Activated CD8-positive, alpha-beta memory T cell treated with anti-CD3 and anti-CD28 coated beads for 36 hours (primary cell): ENCODE measurements around the gene ZNRD2. TPM values are rescaled to one million over a fixed set of nuclear protein-coding genes. Genes with fewer than 3 reads are reported as not detected.

ENCODE experiments used
- CTCF ChIA-PET: fragments of 350-600 bp; sonication (Branson Sonifier 250); formaldehyde crosslinking; loops from one replicate; lab custom pipeline; 2021; ENCODE audit warnings: antibody characterized with exemption; lab: Charles Lee
- POLR2A ChIA-PET: fragments of 350-600 bp; sonication (Branson Sonifier 250); formaldehyde crosslinking; loops from one replicate; lab custom pipeline; 2021; ENCODE audit warnings: antibody characterized with exemption; lab: Charles Lee
- total RNA-seq, 2 experiments: library from RNA; stranded (reverse); gene quantifications; one replicate each; pipeline ENCODE4 v1.2.3, GENCODE V29; 2021

Gene ZNRD2
- total RNA-seq, 2 experiments from 2014 or later = 76.7 to 78.2 TPM

GRCh38 chr11:65536412-65537295 is 33.6 kb upstream of the ZNRD2 start:
- CTCF ChIA-PET = interaction anchor here (2.0 kb wide), 1 partner anchor 15 kb away, joined by 6 read pairs; no protein-coding TSS in a partner anchor
- POLR2A ChIA-PET = interaction anchor here (0.5 to 0.9 kb wide), 3 partner anchors 9 to 261 kb away, joined by 3 to 4 read pairs (median 3); no protein-coding TSS in a partner anchor

GRCh38 chr11:65537296-65537597 is 33.0 kb upstream of the ZNRD2 start:
- CTCF ChIA-PET = interaction anchor here (1.1 to 2.0 kb wide), 2 partner anchors 10 to 15 kb away, joined by 3 to 6 read pairs; no protein-coding TSS in a partner anchor
- POLR2A ChIA-PET = interaction anchor here (0.9 kb wide), 1 partner anchor 8 kb away, joined by 3 read pairs; no protein-coding TSS in a partner anchor

DNA sequence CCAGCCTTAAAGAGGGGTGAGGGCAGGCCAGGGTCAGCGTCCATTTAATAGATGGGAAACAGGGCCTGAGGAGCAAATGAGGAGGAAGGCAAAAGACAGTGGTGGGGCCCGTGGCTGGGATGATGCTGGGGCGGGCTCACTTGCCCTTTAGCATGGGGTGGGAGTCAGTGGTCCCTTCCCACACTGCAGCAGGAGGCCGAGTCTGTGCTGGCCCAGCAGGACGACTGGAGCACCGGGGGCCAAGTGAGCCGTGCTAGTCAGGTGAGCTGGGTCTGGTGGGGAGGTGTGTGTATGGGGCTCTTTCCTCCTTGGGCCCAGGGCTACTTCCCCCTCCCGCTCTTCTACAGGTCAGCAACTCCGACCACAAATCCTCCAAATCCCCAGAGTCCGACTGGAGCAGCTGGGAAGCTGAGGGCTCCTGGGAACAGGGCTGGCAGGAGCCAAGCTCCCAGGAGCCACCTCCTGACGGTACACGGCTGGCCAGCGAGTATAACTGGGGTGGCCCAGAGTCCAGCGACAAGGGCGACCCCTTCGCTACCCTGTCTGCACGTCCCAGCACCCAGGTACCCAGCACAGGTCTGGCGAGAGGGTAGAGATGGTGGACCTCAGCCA is 32.6 kb upstream of the ZNRD2 start:
- CTCF ChIA-PET = interaction anchor here (1.1 to 2.0 kb wide), 3 partner anchors 10 to 28 kb away, joined by 3 to 6 read pairs (median 3); no protein-coding TSS in a partner anchor
- POLR2A ChIA-PET = interaction anchor here (0.9 kb wide), 1 partner anchor 13 kb away, joined by 3 read pairs; the partner anchor contains the start of gene SCYL1

DNA sequence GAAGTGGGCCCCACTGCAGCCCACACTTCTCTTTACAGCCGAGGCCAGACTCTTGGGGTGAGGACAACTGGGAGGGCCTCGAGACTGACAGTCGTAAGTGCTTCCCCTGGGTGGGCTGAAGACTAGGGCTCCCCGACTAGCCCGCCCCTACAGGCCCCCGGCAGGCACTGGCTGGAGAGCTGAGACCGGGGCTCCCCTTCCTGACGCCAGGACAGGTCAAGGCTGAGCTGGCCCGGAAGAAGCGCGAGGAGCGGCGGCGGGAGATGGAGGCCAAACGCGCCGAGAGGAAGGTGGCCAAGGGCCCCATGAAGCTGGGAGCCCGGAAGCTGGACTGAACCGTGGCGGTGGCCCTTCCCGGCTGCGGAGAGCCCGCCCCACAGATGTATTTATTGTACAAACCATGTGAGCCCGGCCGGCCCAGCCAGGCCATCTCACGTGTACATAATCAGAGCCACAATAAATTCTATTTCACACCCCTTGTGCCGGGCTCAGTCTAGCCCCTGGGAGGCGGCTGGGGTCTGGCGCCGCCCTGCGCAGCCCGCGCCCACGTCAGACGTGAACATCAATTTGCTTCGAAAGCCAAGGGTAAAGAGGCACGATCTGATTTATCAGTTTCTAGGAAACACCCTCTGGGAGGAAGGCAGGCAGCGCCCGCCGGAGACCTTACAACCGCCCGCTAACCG is 31.9 kb upstream of the ZNRD2 start:
- ChIA-PET CTCF (interaction anchor here (1.1 to 2.0 kb wide), 3 partner anchors 9 to 28 kb away, joined by 3 to 6 read pairs (median 3); no protein-coding TSS in a partner anchor), POLR2A (interaction anchor here (0.9 kb wide), 1 partner anchor 14 kb away, joined by 3 read pairs; the partner anchor contains the start of gene SCYL1)

GRCh38 chr11:65538915-65539743 is 31.1 kb upstream of the ZNRD2 start:
- POLR2A ChIA-PET = interaction anchor here (0.5 to 1.8 kb wide), 4 partner anchors 36 to 363 kb away, joined by 3 to 5 read pairs (median 4); partner anchors contain the start of gene EHBP1L1

DNA sequence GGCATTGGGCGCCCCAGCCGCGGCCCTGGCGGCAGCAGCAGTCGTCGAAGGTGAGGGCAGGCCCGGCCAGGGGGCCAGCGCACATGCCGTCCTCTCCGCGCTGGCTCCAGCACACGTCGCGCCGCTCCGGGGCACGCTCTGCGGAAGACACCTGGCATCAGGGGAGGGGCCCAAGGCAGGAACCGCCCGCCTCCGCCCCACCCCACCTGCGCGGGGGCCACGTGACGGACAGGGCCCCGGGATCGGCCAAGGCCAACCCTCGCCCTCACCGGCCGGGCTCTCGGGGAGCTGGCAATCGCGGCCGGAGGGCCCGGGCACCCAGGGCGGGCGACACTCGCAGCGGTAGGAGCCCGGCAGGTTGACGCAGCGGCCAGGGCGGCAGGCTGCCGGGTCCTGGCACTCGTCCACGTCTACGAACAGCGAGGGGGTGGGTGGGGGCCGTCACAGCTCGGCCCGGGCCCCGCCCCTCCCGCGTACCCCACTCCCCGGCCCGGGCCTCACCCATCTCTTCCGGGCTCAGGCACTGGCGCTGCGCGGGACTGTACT is 30.5 kb upstream of the ZNRD2 start:
- POLR2A ChIA-PET = interaction anchor here (0.5 to 1.8 kb wide), 11 partner anchors 26 to 362 kb away, joined by 3 to 10 read pairs (median 4); partner anchors contain the start of genes DPF2, EHBP1L1 and NEAT1

More at GRCh38 chr11:65538915-65539743, 31.1 kb upstream of the ZNRD2 start:
- CTCF ChIA-PET = interaction anchor here (0.9 to 3.7 kb wide), 11 partner anchors 9 to 346 kb away, joined by 3 to 56 read pairs (median 18); partner anchors contain the start of genes FAM89B, SCYL1 and ZNRD2

DNA sequence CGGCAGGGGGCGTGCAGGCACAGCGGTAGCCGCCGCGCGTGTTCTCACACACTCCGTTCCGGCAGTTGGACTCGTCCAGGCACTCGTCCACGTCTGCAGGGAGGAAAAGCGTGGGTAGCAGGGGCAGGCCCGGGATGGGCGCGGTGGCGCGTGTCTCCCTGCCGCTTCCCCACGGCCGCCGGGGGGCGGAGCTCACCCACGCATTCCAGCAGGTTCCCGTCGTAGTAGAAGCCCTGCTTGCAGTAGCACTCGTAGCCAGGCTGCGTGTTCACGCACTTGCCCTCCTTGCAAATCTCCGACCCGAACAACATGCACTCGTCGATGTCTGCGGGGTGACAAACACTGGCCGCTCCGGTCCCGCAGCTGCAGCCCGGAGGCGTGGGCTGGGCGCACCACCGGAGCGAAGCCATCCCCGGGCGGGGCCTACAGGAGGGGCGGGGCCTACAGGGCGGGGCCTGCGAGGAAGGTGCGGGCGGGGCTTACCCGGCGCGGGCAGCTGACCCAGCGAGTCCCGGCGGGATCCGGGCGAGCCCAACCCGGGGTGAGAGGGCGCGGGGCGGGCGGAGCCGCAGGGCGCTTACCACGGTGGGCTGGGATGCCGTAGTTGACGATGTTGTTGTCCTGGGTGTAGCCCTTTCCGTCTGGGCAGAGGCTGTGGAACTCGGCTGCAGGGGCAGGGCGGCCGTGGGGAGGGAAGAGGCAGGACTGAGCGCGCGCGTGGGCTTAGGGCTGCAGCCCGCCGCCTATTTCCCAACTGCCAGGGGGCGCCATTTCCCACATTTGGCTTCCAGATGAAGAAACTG is 29.8 kb upstream of the ZNRD2 start:
- CTCF ChIA-PET = interaction anchor here (0.6 to 3.7 kb wide), 30 partner anchors 9 to 345 kb away, joined by 3 to 56 read pairs (median 4); partner anchors contain the start of genes FAM89B, LTBP3, MAP3K11 and PCNX3
- POLR2A ChIA-PET = interaction anchor here (0.8 to 3.1 kb wide), 12 partner anchors 26 to 207 kb away, joined by 3 to 14 read pairs (median 4); partner anchors contain the start of genes DPF2, EHBP1L1, FAM89B and NEAT1

More for the DNA sequence above, 30.5 kb upstream of the ZNRD2 start:
- CTCF ChIA-PET = interaction anchor here (0.6 to 3.7 kb wide), 25 partner anchors 9 to 346 kb away, joined by 3 to 56 read pairs (median 5); partner anchors contain the start of genes FAM89B, LTBP3, MAP3K11 and SCYL1

DNA sequence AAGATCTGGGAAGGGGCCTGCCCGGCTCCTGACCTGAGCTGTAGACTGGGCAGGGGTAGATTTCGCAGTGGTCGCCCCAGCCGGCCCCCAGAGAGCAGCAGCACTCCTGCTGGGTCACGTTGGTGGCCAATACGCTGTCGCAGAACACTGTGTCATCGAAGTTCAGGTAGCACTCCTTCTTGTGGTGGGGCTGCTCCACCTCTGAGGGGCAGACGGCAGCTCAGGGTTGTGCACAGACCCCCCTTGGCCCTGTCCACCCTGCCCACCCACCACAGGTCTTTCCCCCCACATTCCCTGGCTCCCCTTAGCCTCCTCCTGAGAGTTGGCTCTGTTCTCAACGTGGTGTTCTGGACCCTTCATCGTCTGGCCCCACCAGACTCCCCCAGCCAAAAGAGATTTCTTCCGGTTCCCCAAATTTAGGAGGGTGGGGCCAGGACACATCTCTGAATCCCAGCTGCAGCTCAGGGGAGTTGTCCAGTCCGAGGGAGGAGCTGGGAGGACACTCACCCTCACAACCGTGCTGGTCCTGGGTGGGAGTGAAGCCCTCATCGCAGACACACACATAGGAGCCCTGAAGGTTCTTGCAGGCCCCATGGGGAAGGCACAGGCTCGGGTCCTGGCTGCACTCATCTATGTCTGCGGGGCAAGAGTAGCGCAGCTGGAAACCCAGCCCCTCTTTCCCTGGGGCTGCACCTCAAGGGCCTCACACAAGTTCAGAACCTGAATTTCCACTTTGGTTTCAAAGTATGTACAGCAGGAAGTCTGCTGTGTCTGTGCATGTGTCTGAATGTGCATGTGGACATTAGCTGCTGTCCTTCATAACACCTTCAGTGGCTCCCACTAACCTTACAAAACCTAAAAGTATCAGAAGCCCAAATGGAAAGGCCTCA is 28.9 kb upstream of the ZNRD2 start:
- POLR2A ChIA-PET = interaction anchor here (0.8 to 3.1 kb wide), 10 partner anchors 25 to 119 kb away, joined by 3 to 14 read pairs (median 4); partner anchors contain the start of genes EHBP1L1, FAM89B and NEAT1

DNA sequence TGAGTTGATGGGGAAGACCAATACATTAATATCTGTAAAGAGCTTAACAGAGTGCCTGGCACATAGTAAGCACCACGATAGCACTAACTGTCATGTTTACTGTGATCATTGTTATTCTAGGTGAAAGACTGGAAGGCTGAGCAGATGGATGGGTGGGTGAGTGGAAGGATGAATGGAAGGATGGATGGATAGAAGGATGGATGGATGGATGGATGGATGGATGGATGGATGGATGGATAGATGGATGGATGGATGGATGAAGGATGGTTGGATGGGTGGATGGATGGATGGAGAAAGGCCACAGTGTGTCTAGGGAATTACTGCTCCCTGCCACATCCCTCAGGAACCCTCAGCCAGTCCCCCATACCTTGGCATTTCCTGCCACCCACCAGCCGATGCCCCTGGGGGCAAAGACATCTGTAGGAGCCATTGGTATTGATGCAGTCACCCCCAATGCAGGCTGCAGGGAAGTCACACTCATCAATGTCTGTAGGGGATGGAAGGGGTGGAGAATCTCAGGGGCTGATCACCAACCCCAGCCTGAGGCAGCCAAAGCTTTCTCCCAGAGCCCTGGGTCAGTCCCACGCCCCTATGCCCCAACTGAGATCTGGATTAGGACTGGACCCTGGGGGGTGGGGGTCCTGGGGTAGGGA is 27.4 kb upstream of the ZNRD2 start:
- POLR2A ChIA-PET = interaction anchor here (3.1 kb wide), 1 partner anchor 29 kb away, joined by 14 read pairs; the partner anchor contains the start of gene FAM89B
- CTCF ChIA-PET = interaction anchor here (0.6 to 3.7 kb wide), 4 partner anchors 9 to 806 kb away, joined by 3 to 28 read pairs (median 7); no protein-coding TSS in a partner anchor

More for the DNA sequence above, 28.9 kb upstream of the ZNRD2 start:
- CTCF ChIA-PET = interaction anchor here (0.6 to 3.7 kb wide), 22 partner anchors 8 to 151 kb away, joined by 3 to 56 read pairs (median 8); partner anchors contain the start of genes FAM89B, LTBP3, PCNX3 and SCYL1

- ChIA-PET CTCF (interaction anchor here (1.0 to 2.4 kb wide), 4 partner anchors 20 to 42 kb away, joined by 3 to 11 read pairs (median 6); partner anchors contain the start of genes EHBP1L1 and FAM89B), POLR2A (interaction anchor here (1.0 to 2.5 kb wide), 3 partner anchors 9 to 42 kb away, joined by 3 to 10 read pairs (median 6); partner anchors contain the start of gene SCYL1)
These were observed 24.4 kb upstream of the ZNRD2 start for GRCh38 chr11:65545853-65546216.

GRCh38 chr11:65546217-65546958 is 23.9 kb upstream of the ZNRD2 start:
- ChIA-PET CTCF (interaction anchor here (0.6 to 2.4 kb wide), 9 partner anchors 8 to 47 kb away, joined by 3 to 11 read pairs (median 3); partner anchors contain the start of genes EHBP1L1 and FAM89B), POLR2A (interaction anchor here (0.6 to 2.5 kb wide), 6 partner anchors 10 to 41 kb away, joined by 3 to 10 read pairs (median 4); partner anchors contain the start of genes FAM89B and SCYL1)

GRCh38 chr11:65547446-65548125 is 22.7 kb upstream of the ZNRD2 start:
- ChIA-PET POLR2A (interaction anchor here (1.1 to 1.7 kb wide), 3 partner anchors 9 to 40 kb away, joined by 3 to 6 read pairs (median 3); partner anchors contain the start of gene FAM89B), CTCF (interaction anchor here (0.9 to 2.4 kb wide), 5 partner anchors 10 to 43 kb away, joined by 3 to 11 read pairs (median 4); no protein-coding TSS in a partner anchor)
